Stimulated activated CD8-positive, alpha-beta memory T cell treated with anti-CD3 and anti-CD28 coated beads, Interleukin-4, amount 100 ng/mL, for 24 hours (primary cell): ENCODE data around the gene BBS2.
"Not testable (repeated sequence)": the region's sequence is repeated elsewhere in the genome, so short reads cannot be mapped to it uniquely, and the experiment has no call there.

ENCODE experiments used
- DNase-seq: peaks from one replicate; pipeline ENCODE4 v3.0.0-alpha.2; 2020; ENCODE audit warnings: low read depth

The BBS2 gene

GRCh38 chr16:56525236-56525635 lies 5.4 kb upstream of the BBS2 start:
- DNase-seq, result no peak

GRCh38 chr16:56520251-56520577 lies 390 bp upstream of the BBS2 start:
- no peak for DNase-seq

- DNase-seq, result no peak
Measured at GRCh38 chr16:56518425-56518824, 1.4 kb downstream of the BBS2 start.

- DNase-seq, result no peak
Measured at GRCh38 chr16:56517206-56517605, 2.6 kb downstream of the BBS2 start.

GRCh38 chr16:56515665-56516064 lies 4.2 kb downstream of the BBS2 start:
- DNase-seq, result no peak

- DNase-seq, result no peak
Measured at GRCh38 chr16:56514845-56515244, 5.0 kb downstream of the BBS2 start.

GRCh38 chr16:56513972-56514371 lies 5.9 kb downstream of the BBS2 start:
- DNase-seq, result no peak

GRCh38 chr16:56513091-56513490 lies 6.7 kb downstream of the BBS2 start:
- no peak for DNase-seq

- no peak for DNase-seq
Measured at GRCh38 chr16:56512025-56512424, 7.8 kb downstream of the BBS2 start.

- DNase-seq, result no peak
Measured at GRCh38 chr16:56510544-56510943, 9.3 kb downstream of the BBS2 start.

GRCh38 chr16:56506941-56507340 lies 12.9 kb downstream of the BBS2 start:
- no peak for DNase-seq

- no peak for DNase-seq
Measured at GRCh38 chr16:56505181-56505580, 14.6 kb downstream of the BBS2 start.

GRCh38 chr16:56493815-56494214 lies 26.0 kb downstream of the BBS2 start:
- no peak for DNase-seq

GRCh38 chr16:56493126-56493525 lies 26.7 kb downstream of the BBS2 start:
- DNase-seq, result no peak

GRCh38 chr16:56491657-56492261 lies 28.1 kb downstream of the BBS2 start:
- DNase-seq, result no peak

- DNase-seq, result not testable (repeated sequence)
Measured at GRCh38 chr16:56488868-56489267, 31.0 kb downstream of the BBS2 start.

GRCh38 chr16:56488035-56488434 lies 31.8 kb downstream of the BBS2 start:
- no peak for DNase-seq

- no peak for DNase-seq
Measured at GRCh38 chr16:56483394-56483793, 36.4 kb downstream of the BBS2 start.

GRCh38 chr16:56482683-56483236 lies 37.1 kb downstream of the BBS2 start:
- no peak for DNase-seq

- DNase-seq, result no peak
Measured at GRCh38 chr16:56481468-56482122, 38.2 kb downstream of the BBS2 start.

GRCh38 chr16:56480776-56481467 lies 38.9 kb downstream of the BBS2 start:
- no peak for DNase-seq

GRCh38 chr16:56479469-56479868 lies 40.4 kb downstream of the BBS2 start:
- no peak for DNase-seq

- DNase-seq, result no peak
Measured at GRCh38 chr16:56478281-56479049, 41.4 kb downstream of the BBS2 start.
